Mammary epithelial cell (primary cell): ENCODE results near the gene CACHD1.

ENCODE experiments used
- EZH2 ChIP-seq: IDR thresholded peaks from 2 replicates; pipeline ENCODE4 v1.6.1; 2012; ENCODE audit warnings: low read length, inconsistent platforms, borderline replicate concordance
- TF ChIP-seq, protein P1 (sequence below), 2 donors: IDR thresholded peaks in 1 of 2; conservative IDR thresholded peaks in 1 of 2; 2 replicates each; pipeline ENCODE4 v1.5.1; 2011 to 2012; ENCODE audit warnings: inconsistent platforms in 2 of 2, low read length in 2 of 2, mild to moderate bottlenecking in 2 of 2, control low read depth in 1 of 2, low read depth in 1 of 2; ENCODE audit not compliant: insufficient read depth in 1 of 2; ENCODE audit errors: extremely low read depth in 1 of 2

DNA sequence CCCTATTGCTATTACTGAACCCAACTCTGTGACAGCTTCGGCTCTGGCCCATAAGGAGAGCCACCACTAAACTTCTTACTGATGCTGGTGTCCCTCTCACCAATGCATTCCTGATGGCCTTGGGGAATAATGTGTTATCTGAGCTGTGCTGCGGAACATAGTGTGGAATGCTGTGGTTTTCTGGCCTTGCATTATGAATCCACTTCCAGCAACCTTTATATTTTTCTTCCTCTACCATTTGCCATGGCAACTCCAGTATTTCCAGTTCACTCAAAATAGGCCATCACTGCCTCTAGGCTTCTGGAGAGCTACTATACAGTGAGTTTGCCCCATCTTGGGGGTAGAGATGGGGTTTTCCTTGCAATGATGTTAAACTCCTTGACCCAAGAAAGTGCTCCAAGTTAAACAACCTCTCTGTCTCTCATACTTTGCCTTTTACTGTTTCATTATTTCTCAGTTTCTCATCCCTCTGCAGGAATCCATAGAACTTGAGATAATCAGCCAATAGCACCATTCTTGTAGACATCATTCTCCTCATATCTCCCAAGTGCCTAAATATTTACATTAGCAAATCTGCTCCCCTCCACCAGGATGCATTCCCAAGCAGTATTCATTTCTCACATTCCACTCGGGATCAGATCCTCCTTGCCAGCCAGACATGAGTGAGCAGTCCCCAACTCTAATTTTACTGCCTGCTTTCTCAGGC is 263.8 kb downstream of the CACHD1 start:
- TF ChIP-seq, protein P1, sequence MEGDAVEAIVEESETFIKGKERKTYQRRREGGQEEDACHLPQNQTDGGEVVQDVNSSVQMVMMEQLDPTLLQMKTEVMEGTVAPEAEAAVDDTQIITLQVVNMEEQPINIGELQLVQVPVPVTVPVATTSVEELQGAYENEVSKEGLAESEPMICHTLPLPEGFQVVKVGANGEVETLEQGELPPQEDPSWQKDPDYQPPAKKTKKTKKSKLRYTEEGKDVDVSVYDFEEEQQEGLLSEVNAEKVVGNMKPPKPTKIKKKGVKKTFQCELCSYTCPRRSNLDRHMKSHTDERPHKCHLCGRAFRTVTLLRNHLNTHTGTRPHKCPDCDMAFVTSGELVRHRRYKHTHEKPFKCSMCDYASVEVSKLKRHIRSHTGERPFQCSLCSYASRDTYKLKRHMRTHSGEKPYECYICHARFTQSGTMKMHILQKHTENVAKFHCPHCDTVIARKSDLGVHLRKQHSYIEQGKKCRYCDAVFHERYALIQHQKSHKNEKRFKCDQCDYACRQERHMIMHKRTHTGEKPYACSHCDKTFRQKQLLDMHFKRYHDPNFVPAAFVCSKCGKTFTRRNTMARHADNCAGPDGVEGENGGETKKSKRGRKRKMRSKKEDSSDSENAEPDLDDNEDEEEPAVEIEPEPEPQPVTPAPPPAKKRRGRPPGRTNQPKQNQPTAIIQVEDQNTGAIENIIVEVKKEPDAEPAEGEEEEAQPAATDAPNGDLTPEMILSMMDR (conservative IDR thresholded peaks at IDR 0.05 in 1 of 2, IDR thresholded peaks at IDR 0.05 in 1 of 2; ENCODE audit: extremely low read depth in 1 of 2, insufficient read depth in 1 of 2, low read depth in 1 of 2, low read length in 2 of 2): no peak
- no peak for TF ChIP-seq EZH2
